SU-DHL-6 (cell line): ENCODE results near the gene PTCD2.

Experiments
- CTCF ChIP-seq: fragments of 200-600 bp; sonication (generic); IDR thresholded peaks from one replicate; pipeline ENCODE4 v1.5.1; 2017; ENCODE audit warnings: antibody characterized with exemption, mild to moderate bottlenecking, low read length, moderate library complexity; ENCODE audit not compliant: insufficient read depth, poor library complexity, severe bottlenecking
- EZH2phosphoT487 ChIP-seq: fragments of 200-600 bp; sonication (generic), shearing (Covaris generic); conservative IDR thresholded peaks from 2 replicates; pipeline ENCODE4 v1.6.1; 2018; ENCODE audit warnings: mild to moderate bottlenecking, antibody characterized with exemption, low read length, moderate library complexity, mixed read lengths

- TF ChIP-seq CTCF (no peak), EZH2phosphoT487 (no peak)
These were observed 10.5 kb downstream of the PTCD2 start for GRCh38 chr5:72330712-72331111.
